Right atrium auricular region (tissue), 2 donors: ENCODE results near the gene CRAT. TPM values are rescaled to one million over a fixed set of nuclear protein-coding genes. Genes with fewer than 3 reads are reported as not detected.
A peak's percentile ranks its signal among the peaks of the same experiment; 100 is the strongest.

Source experiments
- DNase-seq: peaks from one replicate; pipeline ENCODE4 v3.0.0-alpha.2; 2019; ENCODE audit warnings: low spot score
- H3K27ac ChIP-seq, 2 donors: fragments of 200-600 bp; sonication (generic); 1 replicate in 1 of 2; 2 replicates in 1 of 2; pipeline ENCODE4 v1.5.1; 2016 to 2019
- H3K27me3 ChIP-seq, 2 donors: fragments of 200-600 bp; sonication (generic); one replicate each; pipeline versions ENCODE4 v1.5.1 to v1.6.0; 2017 to 2019
- H3K36me3 ChIP-seq: fragments of 200-600 bp; sonication (generic); one replicate; pipeline ENCODE4 v1.5.1; 2016
- H3K4me1 ChIP-seq, 2 donors: fragments of 200-600 bp; sonication (generic); one replicate each; pipeline versions ENCODE4 v1.5.1 to v1.6.0; 2017 to 2019
- H3K4me3 ChIP-seq, 2 donors: fragments of 200-600 bp; sonication (generic); 1 replicate in 1 of 2; 2 replicates in 1 of 2; pipeline ENCODE4 v1.5.1; 2017 to 2019; ENCODE audit warnings: mild to moderate bottlenecking in 1 of 2, moderate library complexity in 1 of 2
- H3K9me3 ChIP-seq, 2 donors: fragments of 200-600 bp; sonication (generic); one replicate each; pipeline ENCODE4 v1.5.1; 2019
- CTCF ChIP-seq, 2 donors: fragments of 200-600 bp; sonication (generic); IDR thresholded peaks; one replicate each; pipeline ENCODE4 v1.5.1; 2019; ENCODE audit warnings: antibody characterized with exemption in 2 of 2
- total RNA-seq, 2 donors: library from RNA; depleted of rRNA; stranded (reverse); fragments of >200 nt; gene quantifications; one replicate each; pipeline ENCODE4 v1.1.0, GENCODE V29; 2016

The CRAT gene
- total RNA-seq, 2 donors from 2014 or later: 73.0 to 75.0 TPM

GRCh38 chr9:129071526-129072126 is 39.0 kb downstream of the CRAT start:
- peaks cover 19% of the 10 kb centered on the region for H3K36me3 ChIP-seq
- H3K27me3 ChIP-seq: no peaks in the 10 kb centered on the region
- no peak overlapping the region for H3K4me3 ChIP-seq
- DNase-seq: no peak
- TF ChIP-seq CTCF (IDR thresholded peaks at IDR 0.05): no peak
- H3K27ac ChIP-seq: no peak overlapping the region
- H3K9me3 ChIP-seq: no peaks in the 10 kb centered on the region
- peaks cover 0 to 19% of the 10 kb centered on the region in 2 donors for H3K4me1 ChIP-seq

- Histone ChIP-seq H3K27me3 (no peaks in the 10 kb centered on the region), H3K36me3 (peaks cover 22% of the 10 kb centered on the region), H3K27ac (peak overlapping the region in 1 of 2 donors; percentile 7), H3K4me3 (no peak overlapping the region), H3K4me1 (peaks cover 0 to 19% of the 10 kb centered on the region in 2 donors), H3K9me3 (no peaks in the 10 kb centered on the region)
- no peak for TF ChIP-seq CTCF (IDR thresholded peaks at IDR 0.05)
- no peak for DNase-seq
These were observed 39.7 kb downstream of the CRAT start for GRCh38 chr9:129070696-129071525.

GRCh38 chr9:129069862-129070641 is 40.5 kb downstream of the CRAT start:
- no peaks in the 10 kb centered on the region for H3K27me3 ChIP-seq

GRCh38 chr9:129068990-129069861 is 41.4 kb downstream of the CRAT start:
- TF ChIP-seq CTCF (IDR thresholded peaks at IDR 0.05): peak in 1 of 2 donors; percentile 20
- peak; percentile 70 for DNase-seq
- no peaks in the 10 kb centered on the region for H3K27me3 ChIP-seq
- H3K4me1 ChIP-seq: peaks cover 0 to 19% of the 10 kb centered on the region in 2 donors
- H3K27ac ChIP-seq: peak overlapping the region; percentile 67 to 76
- H3K4me3 ChIP-seq: no peak overlapping the region
- H3K9me3 ChIP-seq: no peaks in the 10 kb centered on the region
- peaks cover 33% of the 10 kb centered on the region for H3K36me3 ChIP-seq

More at GRCh38 chr9:129069862-129070641, 40.5 kb downstream of the CRAT start:
- peaks cover 0 to 19% of the 10 kb centered on the region in 2 donors for H3K4me1 ChIP-seq
- no peak overlapping the region for H3K4me3 ChIP-seq
- H3K9me3 ChIP-seq: no peaks in the 10 kb centered on the region
- TF ChIP-seq CTCF (IDR thresholded peaks at IDR 0.05): no peak
- no peak for DNase-seq
- H3K36me3 ChIP-seq: peaks cover 31% of the 10 kb centered on the region
- H3K27ac ChIP-seq: peak overlapping the region; percentile 67 to 76

- Histone ChIP-seq H3K4me3 (no peak overlapping the region), H3K27me3 (no peaks in the 10 kb centered on the region), H3K36me3 (peaks cover 42% of the 10 kb centered on the region), H3K9me3 (no peaks in the 10 kb centered on the region), H3K27ac (no peak overlapping the region), H3K4me1 (peaks cover 0 to 19% of the 10 kb centered on the region in 2 donors)
- DNase-seq: no peak
- no peak for TF ChIP-seq CTCF (IDR thresholded peaks at IDR 0.05)
These were observed 42.5 kb downstream of the CRAT start for GRCh38 chr9:129068110-129068509.
